GM21381 (cell line): ENCODE data around the gene STAU1.
"Not testable (repeated sequence)": the region's sequence is repeated elsewhere in the genome, so short reads cannot be mapped to it uniquely, and the experiment has no call there.

Experiments
- ATAC-seq: cut with Tn5 transposase; IDR thresholded peaks from one replicate; pipeline ENCODE4 v1.9.1; 2021; ENCODE audit warnings: mild to moderate bottlenecking, moderate library complexity; ENCODE audit not compliant: unreplicated experiment

Gene STAU1

DNA sequence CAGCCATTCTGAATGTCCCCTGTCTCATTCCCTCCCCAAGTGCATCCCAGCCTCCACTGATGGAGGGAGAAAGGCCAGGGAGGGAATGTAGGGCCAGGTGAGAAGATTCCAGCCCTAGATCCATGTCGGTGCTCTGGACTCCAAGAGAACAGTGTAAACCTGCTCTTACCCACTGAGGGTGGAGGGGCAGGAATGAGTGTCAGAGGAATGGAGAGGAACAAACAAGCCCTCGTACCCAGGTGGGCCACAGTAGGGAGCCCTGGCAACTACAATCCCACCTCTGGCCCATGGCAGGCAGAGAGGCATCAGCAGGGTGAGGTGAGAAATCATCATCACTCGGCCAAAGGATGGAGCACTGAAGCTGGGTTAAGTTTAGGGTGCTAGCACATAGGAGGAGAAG is 54.6 kb downstream of the STAU1 start:
- no peak for ATAC-seq

GRCh38 chr20:49132995-49133478 is 55.1 kb downstream of the STAU1 start:
- no peak for ATAC-seq

DNA sequence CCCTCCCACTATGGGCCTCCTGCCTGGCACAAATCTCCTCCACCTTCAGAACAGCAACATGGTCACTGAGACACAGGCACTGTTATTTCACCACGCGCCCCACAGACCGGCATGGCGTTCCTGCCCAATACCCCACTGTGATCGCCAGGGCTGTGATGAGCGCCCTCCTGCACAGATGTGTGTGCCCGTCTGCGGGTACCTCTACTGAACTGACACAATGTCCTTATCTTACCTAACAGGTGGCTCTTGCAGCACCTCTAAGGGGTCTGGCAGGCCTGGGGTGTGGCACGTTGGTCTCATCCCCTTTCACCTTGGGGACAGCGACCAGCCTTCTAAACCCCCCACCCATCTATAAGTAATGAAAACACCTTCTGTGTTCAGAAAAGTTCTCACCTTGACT is 64.2 kb downstream of the STAU1 start:
- no peak for ATAC-seq

- ATAC-seq = no peak
These were observed 65.2 kb downstream of the STAU1 start for GRCh38 chr20:49122920-49123319.

DNA sequence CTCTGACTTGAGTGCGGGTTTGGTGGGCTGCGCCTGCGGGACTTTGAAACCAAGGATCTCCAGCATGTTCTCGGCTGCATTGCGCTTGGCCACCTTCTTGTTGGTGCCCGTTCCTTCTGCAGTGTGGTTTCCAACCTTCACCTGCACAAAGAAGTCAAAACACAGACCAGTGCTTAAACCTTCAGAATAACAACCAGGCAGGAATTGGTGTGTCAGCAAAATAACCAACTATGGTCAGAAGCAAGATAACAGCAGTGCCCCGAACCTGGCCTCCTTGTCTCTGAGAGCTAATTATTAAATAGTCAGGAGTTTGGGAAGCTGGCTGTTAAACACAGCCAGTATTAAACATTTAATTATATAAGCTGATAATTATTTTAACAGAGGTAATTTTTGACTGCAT is 68.1 kb downstream of the STAU1 start:
- no peak for ATAC-seq

GRCh38 chr20:49118307-49118706 is 69.8 kb downstream of the STAU1 start:
- no peak for ATAC-seq

- no peak for ATAC-seq
These were observed 72.6 kb downstream of the STAU1 start for GRCh38 chr20:49115564-49115963.

GRCh38 chr20:49112596-49113274 is 75.4 kb downstream of the STAU1 start:
- ATAC-seq = no peak

- ATAC-seq = no peak
These were observed 77.1 kb downstream of the STAU1 start for GRCh38 chr20:49110767-49111694.

DNA sequence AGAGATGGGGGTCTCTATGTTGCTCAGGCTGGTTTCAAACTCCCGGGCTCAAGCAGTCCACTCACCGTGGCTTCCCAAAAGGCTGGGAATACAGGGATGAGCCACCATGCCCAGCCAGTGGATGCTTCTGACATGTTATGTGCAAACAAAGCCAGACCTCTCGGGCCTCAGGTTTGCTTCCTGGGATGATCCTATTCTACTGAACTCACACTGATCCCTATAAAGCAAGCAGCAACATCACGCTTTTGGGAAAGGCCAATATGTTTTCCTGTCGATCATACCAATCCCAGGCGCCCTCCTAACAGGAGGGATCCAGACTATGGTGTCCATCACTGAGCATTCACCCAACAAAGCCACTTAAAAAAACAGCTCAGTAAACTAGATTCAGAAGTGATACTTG is 81.8 kb downstream of the STAU1 start:
- no peak for ATAC-seq

DNA sequence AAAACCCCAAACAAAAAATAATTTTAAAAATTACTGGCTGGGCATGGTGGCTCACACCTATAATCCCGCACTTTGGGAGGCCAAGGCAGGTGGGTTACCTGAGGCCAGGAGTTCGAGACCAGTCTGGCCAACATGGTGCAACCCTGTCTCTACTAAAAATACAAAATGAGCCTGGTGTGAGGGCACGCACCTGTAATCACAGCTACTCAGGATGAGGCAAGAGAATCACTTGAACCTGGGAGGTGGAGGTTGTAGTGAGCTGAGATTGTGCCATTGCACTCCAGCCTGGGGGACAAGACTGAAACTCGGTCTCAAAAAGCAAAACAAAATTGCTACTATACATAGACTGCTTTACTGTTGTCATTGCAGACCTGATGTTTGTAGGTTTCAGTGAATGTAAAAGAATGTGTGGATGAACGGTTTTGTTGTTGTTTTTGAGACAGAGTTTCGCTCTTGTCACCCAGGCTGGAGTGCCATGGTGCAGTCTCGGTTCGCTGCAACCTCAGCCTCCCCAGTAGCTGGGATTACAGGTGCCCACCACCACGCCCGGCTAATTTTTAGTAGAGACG is 83.1 kb downstream of the STAU1 start:
- ATAC-seq = not testable (repeated sequence)

- no peak for ATAC-seq
These were observed 83.8 kb downstream of the STAU1 start for GRCh38 chr20:49104365-49104648.

- ATAC-seq = no peak
These were observed 84.3 kb downstream of the STAU1 start for GRCh38 chr20:49103647-49104364.

GRCh38 chr20:49103019-49103418 is 85.1 kb downstream of the STAU1 start:
- ATAC-seq = no peak

DNA sequence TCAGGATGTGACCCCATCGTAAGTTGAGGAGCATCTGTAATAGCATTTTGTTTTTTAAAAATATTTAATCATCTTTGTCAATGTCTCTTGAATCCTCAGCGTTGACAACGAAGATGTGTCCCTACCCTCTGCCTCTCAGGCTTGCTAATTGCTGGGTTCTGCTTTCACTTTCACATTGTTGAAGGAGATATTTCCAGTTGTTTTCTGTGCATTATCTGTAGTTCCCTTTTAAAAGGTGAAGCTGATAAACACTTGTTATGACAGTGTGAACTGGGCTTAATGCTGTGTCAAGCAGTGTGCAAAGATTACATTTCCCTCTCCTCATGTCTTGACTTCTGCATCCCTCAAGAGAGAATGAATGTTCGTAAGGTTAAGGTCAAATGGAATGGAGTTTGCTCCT is 87.2 kb downstream of the STAU1 start:
- ATAC-seq = no peak

- not testable (repeated sequence) for ATAC-seq
These were observed 87.8 kb downstream of the STAU1 start for GRCh38 chr20:49100292-49100691.

GRCh38 chr20:49099011-49099410 is 89.1 kb downstream of the STAU1 start:
- no peak for ATAC-seq

DNA sequence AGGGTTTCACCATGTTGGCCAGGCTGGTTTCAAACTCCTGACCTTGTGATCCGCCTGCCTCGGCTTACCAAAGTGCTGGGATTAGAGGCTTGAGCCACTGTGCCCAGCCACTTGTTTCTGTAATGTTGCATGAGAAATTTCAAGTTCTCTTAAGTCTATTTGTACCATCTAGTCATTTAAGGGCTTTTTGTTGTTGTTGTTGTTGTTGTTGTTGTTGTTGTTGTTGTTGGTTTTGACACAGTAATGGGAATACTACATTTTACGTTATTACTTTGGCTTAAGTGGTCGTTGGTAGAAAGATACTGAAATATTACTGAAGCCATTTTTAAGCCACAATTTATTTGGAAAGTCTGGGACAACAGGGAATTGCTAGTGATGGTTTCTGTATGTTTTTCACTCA is 90.0 kb downstream of the STAU1 start:
- ATAC-seq = no peak

- no peak for ATAC-seq
These were observed 91.0 kb downstream of the STAU1 start for GRCh38 chr20:49097159-49097558.

DNA sequence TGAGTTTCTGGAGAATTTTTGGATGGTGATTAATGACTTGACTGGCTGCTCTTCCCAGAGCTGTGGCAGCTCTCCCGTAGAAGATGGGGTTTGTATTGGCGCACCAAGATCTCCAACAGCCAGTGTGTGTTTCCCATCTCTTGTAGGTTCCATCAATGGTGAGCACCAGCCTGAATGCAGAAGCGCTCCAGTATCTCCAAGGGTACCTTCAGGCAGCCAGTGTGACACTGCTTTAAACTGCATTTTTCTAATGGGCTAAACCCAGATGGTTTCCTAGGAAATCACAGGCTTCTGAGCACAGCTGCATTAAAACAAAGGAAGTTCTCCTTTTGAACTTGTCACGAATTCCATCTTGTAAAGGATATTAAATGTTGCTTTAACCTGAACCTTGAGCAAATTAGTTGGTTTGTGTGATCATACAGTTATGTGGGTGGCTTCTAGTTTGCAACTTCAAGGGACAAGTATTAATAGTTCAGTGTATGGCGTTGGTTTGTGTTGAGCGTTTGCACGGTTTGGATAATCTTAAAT is 91.9 kb downstream of the STAU1 start:
- no peak for ATAC-seq

DNA sequence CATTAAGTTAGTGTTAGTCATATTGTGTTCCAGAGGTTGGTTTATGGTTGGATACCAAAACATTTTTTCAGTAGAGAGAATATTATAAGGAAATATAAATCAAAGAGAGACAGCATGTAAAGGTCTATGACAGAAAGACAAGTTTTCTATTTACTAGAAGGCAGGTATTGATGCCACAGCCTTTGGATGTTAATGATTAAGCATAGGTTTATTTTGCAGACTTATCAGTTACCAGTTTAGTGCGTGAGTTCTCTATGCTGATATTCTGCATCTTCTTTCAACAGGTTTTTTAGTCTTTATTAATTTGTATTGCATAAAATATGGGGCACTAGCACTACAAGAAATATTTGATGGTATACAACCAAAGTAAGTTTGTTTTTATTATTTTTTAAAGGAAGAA is 96.4 kb downstream of the STAU1 start:
- no peak for ATAC-seq
